Measurements from ENCODE around the gene TMEM125.

The TMEM125 gene

DNA sequence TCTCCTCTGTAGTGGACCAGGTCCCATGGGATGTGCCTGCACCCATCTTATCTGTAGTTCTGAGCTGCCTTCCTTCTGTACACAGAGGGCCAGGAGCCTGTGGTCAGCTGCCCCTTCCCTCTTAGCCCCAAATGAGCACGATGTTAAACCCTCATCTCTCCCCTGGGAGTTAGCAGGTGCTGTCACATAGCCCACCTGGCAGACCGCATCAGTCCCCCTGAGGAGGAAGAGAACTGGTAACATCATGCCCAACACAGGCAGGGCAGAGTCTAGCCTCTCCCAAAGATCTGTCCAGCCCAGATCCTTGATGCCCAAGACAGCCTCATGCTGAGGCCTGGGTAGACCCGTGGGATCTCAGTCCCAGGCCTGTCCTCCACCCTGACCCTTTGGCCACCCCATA is 35.7 kb downstream of the TMEM125 start:
- TF ChIP-seq, protein P1, sequence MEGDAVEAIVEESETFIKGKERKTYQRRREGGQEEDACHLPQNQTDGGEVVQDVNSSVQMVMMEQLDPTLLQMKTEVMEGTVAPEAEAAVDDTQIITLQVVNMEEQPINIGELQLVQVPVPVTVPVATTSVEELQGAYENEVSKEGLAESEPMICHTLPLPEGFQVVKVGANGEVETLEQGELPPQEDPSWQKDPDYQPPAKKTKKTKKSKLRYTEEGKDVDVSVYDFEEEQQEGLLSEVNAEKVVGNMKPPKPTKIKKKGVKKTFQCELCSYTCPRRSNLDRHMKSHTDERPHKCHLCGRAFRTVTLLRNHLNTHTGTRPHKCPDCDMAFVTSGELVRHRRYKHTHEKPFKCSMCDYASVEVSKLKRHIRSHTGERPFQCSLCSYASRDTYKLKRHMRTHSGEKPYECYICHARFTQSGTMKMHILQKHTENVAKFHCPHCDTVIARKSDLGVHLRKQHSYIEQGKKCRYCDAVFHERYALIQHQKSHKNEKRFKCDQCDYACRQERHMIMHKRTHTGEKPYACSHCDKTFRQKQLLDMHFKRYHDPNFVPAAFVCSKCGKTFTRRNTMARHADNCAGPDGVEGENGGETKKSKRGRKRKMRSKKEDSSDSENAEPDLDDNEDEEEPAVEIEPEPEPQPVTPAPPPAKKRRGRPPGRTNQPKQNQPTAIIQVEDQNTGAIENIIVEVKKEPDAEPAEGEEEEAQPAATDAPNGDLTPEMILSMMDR (conservative IDR thresholded peaks at IDR 0.05; ENCODE audit: low read depth, low read length), result no peak
- H3K4me3 ChIP-seq (ENCODE audit: low read length), result no peak overlapping the region
- DNase-seq (ENCODE audit: low read depth), result no peak

DNA sequence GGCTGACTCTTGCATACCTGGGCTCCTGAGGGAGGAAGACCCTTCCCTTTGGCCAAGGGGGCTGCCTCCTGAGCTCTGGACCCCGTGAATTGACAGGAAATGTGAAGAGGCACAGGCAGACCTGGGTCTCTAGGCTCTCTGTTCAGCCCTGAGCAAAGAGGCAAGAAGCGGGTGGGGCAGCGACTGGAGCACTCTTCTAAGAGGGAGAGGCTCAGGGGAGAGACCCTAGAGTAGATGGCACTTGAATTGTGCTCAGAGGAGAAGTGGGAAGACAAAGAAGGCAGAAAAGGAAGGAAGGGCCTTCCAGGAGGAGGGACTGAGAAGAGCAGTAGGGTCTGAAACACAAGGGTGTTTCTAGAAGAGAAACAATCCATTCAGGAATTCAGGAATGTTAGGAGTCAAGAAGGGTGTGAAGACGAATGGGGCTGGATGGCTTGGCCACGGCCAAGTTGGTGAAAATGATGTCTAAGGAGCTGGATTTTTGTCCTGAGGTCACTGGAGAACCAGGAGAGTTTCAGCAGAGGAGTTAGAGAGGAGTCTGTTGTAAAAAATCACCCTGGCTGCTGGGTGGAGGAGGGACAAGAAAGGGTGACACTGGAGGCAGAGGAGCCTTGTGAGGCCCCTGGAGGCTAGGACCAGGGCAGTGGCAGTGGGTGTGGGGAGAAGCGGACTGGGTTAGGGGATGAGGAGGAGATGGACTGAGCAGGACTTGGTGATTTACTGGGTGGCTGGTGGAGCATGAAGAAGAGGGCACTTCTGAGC is 36.3 kb downstream of the TMEM125 start:
- H3K4me3 ChIP-seq (ENCODE audit: low read length), result no peak overlapping the region
- TF ChIP-seq, protein P1 (conservative IDR thresholded peaks at IDR 0.05; ENCODE audit: low read depth, low read length), result no peak
- DNase-seq (ENCODE audit: low read depth), result no peak

GRCh38 chr1:43306688-43307457 is 37.1 kb downstream of the TMEM125 start:
- no peak for DNase-seq (ENCODE audit: low read depth)
- no peak overlapping the region for H3K4me3 ChIP-seq (ENCODE audit: low read length)
- TF ChIP-seq, protein P1 (conservative IDR thresholded peaks at IDR 0.05; ENCODE audit: low read depth, low read length), result no peak

DNA sequence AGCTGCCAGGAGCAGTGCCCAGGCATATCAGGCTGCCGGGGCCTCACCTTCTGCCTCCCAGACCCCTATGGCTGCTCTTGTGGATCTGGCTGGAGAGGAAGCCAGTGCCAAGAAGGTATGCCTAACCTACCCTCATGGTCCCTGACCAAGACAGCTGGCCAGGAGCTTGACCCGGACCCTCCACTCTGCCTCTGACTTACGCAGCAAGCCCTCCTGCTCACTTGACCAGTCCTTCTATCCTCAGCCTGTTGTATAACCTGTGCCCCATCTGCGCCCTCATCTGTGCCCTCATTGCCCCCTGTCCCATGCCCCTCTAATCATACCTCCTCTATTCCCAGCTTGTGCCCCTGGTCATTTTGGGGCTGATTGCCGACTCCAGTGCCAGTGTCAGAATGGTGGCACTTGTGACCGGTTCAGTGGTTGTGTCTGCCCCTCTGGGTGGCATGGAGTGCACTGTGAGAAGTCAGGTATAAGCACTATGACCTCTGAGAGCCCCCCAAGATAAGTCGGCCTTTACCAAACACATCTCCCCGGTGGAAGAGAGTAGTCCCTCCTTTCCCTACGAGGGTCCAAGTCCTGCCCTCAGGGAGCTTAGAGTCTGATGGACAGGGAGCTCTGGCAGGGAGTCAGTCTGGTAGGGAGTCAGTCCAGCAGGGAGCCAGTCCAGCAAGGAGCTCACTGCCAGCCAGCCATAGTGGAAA is 37.8 kb downstream of the TMEM125 start:
- H3K4me3 ChIP-seq (ENCODE audit: low read length), result no peak overlapping the region
- no peak for DNase-seq (ENCODE audit: low read depth)
- TF ChIP-seq, protein P1 (conservative IDR thresholded peaks at IDR 0.05; ENCODE audit: low read depth, low read length), result no peak

GRCh38 chr1:43308635-43309404 is 39.0 kb downstream of the TMEM125 start:
- TF ChIP-seq, protein P1 (conservative IDR thresholded peaks at IDR 0.05; ENCODE audit: low read depth, low read length), result no peak
- no peak for DNase-seq (ENCODE audit: low read depth)
- no peak overlapping the region for H3K4me3 ChIP-seq (ENCODE audit: low read length)

- no peak for DNase-seq (ENCODE audit: low read depth)
- no peak overlapping the region for H3K4me3 ChIP-seq (ENCODE audit: low read length)
- TF ChIP-seq, protein P1 (conservative IDR thresholded peaks at IDR 0.05; ENCODE audit: low read depth, low read length), result no peak
Measured at GRCh38 chr1:43309405-43310025, 39.7 kb downstream of the TMEM125 start.
